H1 (cell line): ENCODE results near the gene NRXN3. TPM values are rescaled to one million over a fixed set of nuclear protein-coding genes. Genes with fewer than 3 reads are reported as not detected.

Source experiments
- ATF2 ChIP-seq: IDR thresholded peaks from 2 replicates; pipeline ENCODE4 v1.6.1; 2012; ENCODE audit warnings: low read length, inconsistent platforms
- BRCA1 ChIP-seq: IDR thresholded peaks from 2 replicates; pipeline ENCODE4 v1.6.1; 2012; ENCODE audit warnings: low read depth, low read length, improper control_type of control experiment
- CHD7 ChIP-seq: fragments of 300-600 bp; sonication (generic); IDR thresholded peaks from 2 replicates; pipeline ENCODE4 v1.7.1; 2012; ENCODE audit warnings: low read length, moderate library complexity, mild to moderate bottlenecking, inconsistent platforms; ENCODE audit not compliant: insufficient replicate concordance
- CTCF ChIP-seq, 3 experiments: IDR thresholded peaks; 1 replicate in 2 of 3; 2 replicates in 1 of 3; pipeline versions ENCODE4 v1.5.1 to v1.6.1; 2011; ENCODE audit warnings: low read length in 3 of 3, mild to moderate bottlenecking in 3 of 3, inconsistent platforms in 2 of 3, low read depth in 1 of 3, moderate library complexity in 1 of 3; ENCODE audit not compliant: insufficient read depth in 1 of 3; ENCODE audit errors: control extremely low read depth in 1 of 3
- EZH2 ChIP-seq: fragments of 200-600 bp; sonication (generic); IDR thresholded peaks from 2 replicates; pipeline ENCODE4 v1.7.1; 2012; ENCODE audit warnings: low read depth, mild to moderate bottlenecking, moderate library complexity, low read length, inconsistent platforms; ENCODE audit not compliant: severe bottlenecking
- HDAC6 ChIP-seq: IDR thresholded peaks from one replicate; pipeline ENCODE4 v1.7.1; 2012; ENCODE audit warnings: low read depth, mild to moderate bottlenecking, inconsistent platforms, low read length, moderate library complexity
- NANOG ChIP-seq: IDR thresholded peaks from 2 replicates; pipeline ENCODE4 v1.6.1; 2011; ENCODE audit warnings: low read length, low read depth, mild to moderate bottlenecking, inconsistent platforms; ENCODE audit not compliant: insufficient read depth, poor library complexity, severe bottlenecking
- polyA plus RNA-seq, 7 experiments: library from polyadenylated mRNA; depleted of rRNA in 3 of 7; stranded (reverse) in 5 of 7; unstranded in 2 of 7; fragments of >200 nt in 5 of 7; fragments of 200-250 nt in 2 of 7; gene quantifications; 1 replicate in 5 of 7; 2 replicates in 1 of 7; 4 replicates in 1 of 7; pipeline versions ENCODE4 v1.2.1 to v1.2.3, GENCODE V29; 2011 to 2013; ENCODE audit warnings: missing spikeins in 2 of 7, mixed read lengths in 2 of 7
- total RNA-seq: library from RNA; stranded (reverse); fragmentation: NEBNext Ultra II Directional; extraction: Animal tissue kit (Norgen Biotek cat#: 25700); gene quantifications from 2 replicates; pipeline ENCODE4 v1.2.1, GENCODE V29; 2021

NRXN3 gene
- total and polyA plus RNA-seq, 2 of the 8 experiments (the other 6 are each of a cell fraction or from before 2014, with no cell fraction given): 2.6 to 4.1 TPM

- TF ChIP-seq CHD7 (no peak), BRCA1 (no peak), CTCF (IDR thresholded peaks at IDR 0.05; ENCODE audit: control extremely low read depth in 1 of 3, insufficient read depth in 1 of 3, low read depth in 1 of 3, low read length in 3 of 3) (no peak), HDAC6 (no peak), NANOG (no peak), EZH2 (no peak), ATF2 (no peak)
Measured at GRCh38 chr14:78762331-78762730, 592.2 kb downstream of the NRXN3 start (continued).
